ENCODE measurements around the gene TRIO. TPM values are rescaled to one million over a fixed set of nuclear protein-coding genes. Genes with fewer than 3 reads are reported as not detected.

Gene TRIO
- total RNA-seq, 1 experiment from 2014 or later, result 68.4 TPM

DNA sequence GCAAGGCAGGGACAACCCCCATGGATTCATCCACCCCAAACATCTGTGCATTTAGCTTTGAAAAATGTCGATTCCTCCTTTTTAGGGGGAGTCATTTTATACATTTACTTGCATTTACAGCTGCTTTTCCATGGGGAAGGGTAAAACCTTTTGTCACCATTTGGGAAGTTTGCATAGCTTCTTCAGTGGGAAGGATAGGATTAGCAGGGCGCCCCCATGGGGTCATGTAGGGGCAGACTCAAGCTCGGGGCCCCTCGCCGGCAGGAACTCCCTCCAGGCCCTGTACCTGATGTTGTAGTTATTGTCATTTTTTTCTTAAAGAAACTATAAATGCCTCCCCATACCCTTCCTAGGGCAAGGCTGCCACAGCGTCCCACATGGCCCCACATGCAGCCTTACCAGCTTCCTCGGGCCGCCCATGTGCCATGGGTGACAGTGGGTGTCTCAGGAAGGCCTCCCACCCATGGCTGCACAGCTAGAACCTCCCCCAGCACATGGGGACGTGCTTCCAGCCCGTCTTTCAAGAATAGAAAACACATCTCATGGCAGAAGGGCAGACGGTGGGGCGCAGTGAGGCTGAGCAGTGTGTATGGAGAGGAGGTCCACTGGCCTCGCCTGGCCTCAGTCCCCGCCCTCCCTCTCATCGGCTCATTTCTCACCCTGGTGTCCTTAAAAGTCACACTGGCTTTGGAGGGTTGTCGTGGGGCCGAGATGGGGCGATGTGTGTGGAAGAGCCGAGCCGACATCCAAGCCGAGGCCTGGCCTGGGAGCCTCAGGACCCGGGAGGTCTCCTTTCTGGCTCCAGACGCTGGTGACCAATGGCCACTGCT, 362.4 kb downstream of the TRIO start:
- Histone ChIP-seq H3K36me3 (ENCODE audit: control insufficient read depth in 1 of 2, insufficient read depth in 2 of 2, low read length in 2 of 2) (peaks cover 0 to 21% of the 10 kb centered on the region in 2 experiments; a peak in 3 of 4 replicates), H3K9ac (ENCODE audit: low read length) (no peak overlapping the region), H3K79me2 (ENCODE audit: insufficient read depth, low read length) (no peaks in the 10 kb centered on the region), H3K9me3 (ENCODE audit: control insufficient read depth in 1 of 2, insufficient read depth in 1 of 2, low read depth in 1 of 2, low read length in 2 of 2) (no peaks in the 10 kb centered on the region), H3K4me3 (replicated peaks in 1 of 2; ENCODE audit: low read depth in 1 of 2, low read length in 2 of 2) (no peak overlapping the region), H3K4me1 (ENCODE audit: control insufficient read depth in 1 of 2, insufficient read depth in 2 of 2, low read length in 2 of 2) (no peaks in the 10 kb centered on the region), H3K9me2 (ENCODE audit: insufficient read depth) (no peaks in the 10 kb centered on the region), H3K27ac (ENCODE audit: low read depth, low read length) (no peak overlapping the region), H2AFZ (ENCODE audit: low read depth, low read length, poor library complexity, severe bottlenecking) (no peak overlapping the region), H4K20me1 (ENCODE audit: insufficient read depth) (no peaks in the 10 kb centered on the region), H3K4me2 (ENCODE audit: low read length) (no peak overlapping the region), H3K27me3 (ENCODE audit: insufficient read depth, low read length) (no peaks in the 10 kb centered on the region)
- CTCF ChIA-PET, result no interaction called here
- intact Hi-C loops (cut with micrococcal nuclease), result no loop called here
- TF ChIP-seq, protein P1, sequence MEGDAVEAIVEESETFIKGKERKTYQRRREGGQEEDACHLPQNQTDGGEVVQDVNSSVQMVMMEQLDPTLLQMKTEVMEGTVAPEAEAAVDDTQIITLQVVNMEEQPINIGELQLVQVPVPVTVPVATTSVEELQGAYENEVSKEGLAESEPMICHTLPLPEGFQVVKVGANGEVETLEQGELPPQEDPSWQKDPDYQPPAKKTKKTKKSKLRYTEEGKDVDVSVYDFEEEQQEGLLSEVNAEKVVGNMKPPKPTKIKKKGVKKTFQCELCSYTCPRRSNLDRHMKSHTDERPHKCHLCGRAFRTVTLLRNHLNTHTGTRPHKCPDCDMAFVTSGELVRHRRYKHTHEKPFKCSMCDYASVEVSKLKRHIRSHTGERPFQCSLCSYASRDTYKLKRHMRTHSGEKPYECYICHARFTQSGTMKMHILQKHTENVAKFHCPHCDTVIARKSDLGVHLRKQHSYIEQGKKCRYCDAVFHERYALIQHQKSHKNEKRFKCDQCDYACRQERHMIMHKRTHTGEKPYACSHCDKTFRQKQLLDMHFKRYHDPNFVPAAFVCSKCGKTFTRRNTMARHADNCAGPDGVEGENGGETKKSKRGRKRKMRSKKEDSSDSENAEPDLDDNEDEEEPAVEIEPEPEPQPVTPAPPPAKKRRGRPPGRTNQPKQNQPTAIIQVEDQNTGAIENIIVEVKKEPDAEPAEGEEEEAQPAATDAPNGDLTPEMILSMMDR (IDR thresholded peaks at IDR 0.05 in 2 of 3, conservative IDR thresholded peaks at IDR 0.05 in 1 of 3; ENCODE audit: borderline replicate concordance in 1 of 3, insufficient read depth in 1 of 3, low read depth in 2 of 3, low read length in 2 of 3), result peak in 2 of 3 experiments; percentile 17 to 19; a peak in 1 of 6 replicates
- TF ChIP-seq POLR2A (IDR thresholded peaks at IDR 0.05; ENCODE audit: borderline replicate concordance, extremely low read depth, insufficient read depth, insufficient read length) (no peak), FOSL1 (IDR thresholded peaks at IDR 0.05; ENCODE audit: low read depth) (no peak)
- POLR2A ChIA-PET, result no interaction called here
- no peak for DNase-seq (ENCODE audit: low read depth, low spot score)
- BruUV-seq (replicated peaks), result no TSS peak
- RAD21 ChIA-PET (ENCODE audit: low non-redundant PET in 1 of 2, low total read pairs in 2 of 2, uncharacterized antibody in 2 of 2, unreplicated experiment in 2 of 2), result no interaction called here
- 0 out of 2 replicates have a peak, but pooled peaks have one; percentile 49 for ATAC-seq

DNA sequence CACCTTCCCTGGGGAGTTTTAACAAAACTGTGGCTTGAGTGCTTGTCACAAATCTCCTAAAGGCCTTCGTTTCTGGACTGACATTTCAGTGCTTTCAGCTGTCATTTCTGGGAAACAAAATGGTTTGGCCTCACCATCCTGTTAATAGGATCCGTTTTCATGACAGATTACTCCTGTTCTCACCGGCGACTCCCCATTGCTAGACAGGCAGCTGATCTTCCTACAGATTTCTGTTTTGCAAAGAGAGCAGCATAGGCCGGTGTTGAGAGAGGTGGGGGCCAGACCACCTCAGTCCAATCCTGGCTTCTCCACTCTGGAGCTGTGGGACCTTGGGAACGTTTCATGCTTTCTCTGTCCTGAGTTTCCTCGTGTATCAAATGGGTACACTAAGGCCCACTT, 363.0 kb downstream of the TRIO start:
- Histone ChIP-seq H3K9ac (ENCODE audit: low read length) (no peak overlapping the region), H4K20me1 (ENCODE audit: insufficient read depth) (no peaks in the 10 kb centered on the region), H3K79me2 (ENCODE audit: insufficient read depth, low read length) (no peaks in the 10 kb centered on the region), H3K27me3 (ENCODE audit: insufficient read depth, low read length) (no peaks in the 10 kb centered on the region), H3K4me2 (ENCODE audit: low read length) (no peak overlapping the region), H2AFZ (ENCODE audit: low read depth, low read length, poor library complexity, severe bottlenecking) (no peak overlapping the region), H3K36me3 (ENCODE audit: control insufficient read depth in 1 of 2, insufficient read depth in 2 of 2, low read length in 2 of 2) (peaks cover 0 to 21% of the 10 kb centered on the region in 2 experiments; a peak in 3 of 4 replicates), H3K27ac (ENCODE audit: low read depth, low read length) (no peak overlapping the region), H3K4me1 (ENCODE audit: control insufficient read depth in 1 of 2, insufficient read depth in 2 of 2, low read length in 2 of 2) (no peaks in the 10 kb centered on the region), H3K9me2 (ENCODE audit: insufficient read depth) (no peaks in the 10 kb centered on the region), H3K4me3 (replicated peaks in 1 of 2; ENCODE audit: low read depth in 1 of 2, low read length in 2 of 2) (no peak overlapping the region), H3K9me3 (ENCODE audit: control insufficient read depth in 1 of 2, insufficient read depth in 1 of 2, low read depth in 1 of 2, low read length in 2 of 2) (no peaks in the 10 kb centered on the region)
- BruUV-seq (replicated peaks), result no TSS peak
- ATAC-seq (no peak), DNase-seq (ENCODE audit: low read depth, low spot score) (no peak)
- intact Hi-C loops (cut with micrococcal nuclease), result no loop called here
- POLR2A ChIA-PET, result no interaction called here
- no peak for TF ChIP-seq CEBPB (IDR thresholded peaks at IDR 0.05; ENCODE audit: low read depth)
- no peak for TF ChIP-seq SIN3A (IDR thresholded peaks at IDR 0.05; ENCODE audit: low read depth)
- no peak for TF ChIP-seq ZFX (IDR thresholded peaks at IDR 0.05)
- no peak for TF ChIP-seq EGR1 (IDR thresholded peaks at IDR 0.05; ENCODE audit: low read depth)
- TF ChIP-seq, protein P2, sequence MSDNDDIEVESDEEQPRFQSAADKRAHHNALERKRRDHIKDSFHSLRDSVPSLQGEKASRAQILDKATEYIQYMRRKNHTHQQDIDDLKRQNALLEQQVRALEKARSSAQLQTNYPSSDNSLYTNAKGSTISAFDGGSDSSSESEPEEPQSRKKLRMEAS (IDR thresholded peaks at IDR 0.05), result no peak
- no peak for TF ChIP-seq ELF1 (IDR thresholded peaks at IDR 0.05; ENCODE audit: borderline replicate concordance, low read depth)
- no peak for TF ChIP-seq SP1 (IDR thresholded peaks at IDR 0.05; ENCODE audit: low read depth)
- TF ChIP-seq JUND (IDR thresholded peaks at IDR 0.05), result no peak
- no peak for TF ChIP-seq TCF7L2 (IDR thresholded peaks at IDR 0.05; ENCODE audit: borderline replicate concordance, extremely low read depth, insufficient read depth, insufficient read length)
- no peak for TF ChIP-seq FOSL1 (IDR thresholded peaks at IDR 0.05; ENCODE audit: low read depth)
- no peak for TF ChIP-seq POLR2A (IDR thresholded peaks at IDR 0.05; ENCODE audit: borderline replicate concordance, extremely low read depth, insufficient read depth, insufficient read length)
- no peak for TF ChIP-seq YY1 (IDR thresholded peaks at IDR 0.05; ENCODE audit: extremely low read depth, insufficient replicate concordance, low read depth, low read length)
- TF ChIP-seq EZH2 (IDR thresholded peaks at IDR 0.05), result no peak
- TF ChIP-seq RAD21 (IDR thresholded peaks at IDR 0.05; ENCODE audit: low read depth), result no peak
- RAD21 ChIA-PET (ENCODE audit: low non-redundant PET in 1 of 2, low total read pairs in 2 of 2, uncharacterized antibody in 2 of 2, unreplicated experiment in 2 of 2), result no interaction called here
- CTCF ChIA-PET, result no interaction called here

Measured in HCT116 (cell line).